Esophagus (tissue), 2 donors: ENCODE data around the gene MALRD1. TPM values are rescaled to one million over a fixed set of nuclear protein-coding genes. Genes with fewer than 3 reads are reported as not detected.

Source experiments
- H3K27ac ChIP-seq, 2 donors: one replicate each; pipeline ENCODE4 v1.5.1; 2013; ENCODE audit warnings: low read depth in 2 of 2, mild to moderate bottlenecking in 2 of 2, inconsistent platforms in 1 of 2, low read length in 1 of 2, moderate library complexity in 1 of 2
- H3K27me3 ChIP-seq, 2 donors: one replicate each; pipeline ENCODE4 v1.6.1; 2013; ENCODE audit warnings: low read length in 2 of 2, control low read depth in 1 of 2, mild to moderate bottlenecking in 1 of 2; ENCODE audit not compliant: insufficient read depth in 2 of 2, control insufficient read depth in 1 of 2
- H3K36me3 ChIP-seq, 2 donors: one replicate each; pipeline ENCODE4 v1.6.1; 2013; ENCODE audit warnings: low read length in 1 of 2; ENCODE audit not compliant: control insufficient read depth in 2 of 2, insufficient read depth in 2 of 2
- H3K4me1 ChIP-seq, 2 donors: one replicate each; pipeline ENCODE4 v1.6.1; 2013; ENCODE audit warnings: low read length in 1 of 2; ENCODE audit not compliant: control insufficient read depth in 2 of 2, insufficient read depth in 2 of 2
- H3K4me3 ChIP-seq, 2 donors: one replicate each; pipeline ENCODE4 v1.5.1; 2013; ENCODE audit warnings: low read length in 2 of 2, mild to moderate bottlenecking in 2 of 2, low read depth in 1 of 2, moderate library complexity in 1 of 2
- H3K9me3 ChIP-seq, 2 donors: one replicate each; pipeline ENCODE4 v1.6.1; 2013; ENCODE audit warnings: mild to moderate bottlenecking in 2 of 2, low read depth in 1 of 2, low read length in 1 of 2, moderate library complexity in 1 of 2; ENCODE audit not compliant: control insufficient read depth in 2 of 2, insufficient read depth in 1 of 2
- WGBS, 2 donors: extraction: QIAGEN DNeasy Blood & Tissue Kit; methylation state at CpG; one replicate each; pipeline ENCODE4 v1.1.7; 2013; 5-methylcytosine and 5-hydroxymethylcytosine counted together
- polyA plus RNA-seq, 2 donors: library from polyadenylated mRNA; stranded (reverse); fragments of 200-250 nt; gene quantifications; one replicate each; pipeline ENCODE4 v1.2.3, GENCODE V29; 2013
- donor health status: healthy with polysubstance abuse.
- donor health status: Bipolar disorder and iron deficiency.

Gene MALRD1
- polyA plus RNA-seq, 2 donors = 0.07 to 0.14 TPM

- 53 to 70% methylated on average over 1 of the region's 1 CpG for WGBS, 2 donors
- no peak overlapping the region for H3K27ac ChIP-seq
- H3K4me1 ChIP-seq = no peaks in the 10 kb centered on the region
- H3K36me3 ChIP-seq = no peaks in the 10 kb centered on the region
- H3K4me3 ChIP-seq = no peak overlapping the region
- no peaks in the 10 kb centered on the region for H3K27me3 ChIP-seq
- no peaks in the 10 kb centered on the region for H3K9me3 ChIP-seq
Measured at GRCh38 chr10:19651549-19651948, 602.9 kb downstream of the MALRD1 start.

- 38 to 47% methylated on average over 1 of the region's 1 CpG for WGBS, 2 donors
- H3K9me3 ChIP-seq = no peaks in the 10 kb centered on the region
- no peak overlapping the region for H3K4me3 ChIP-seq
- H3K27ac ChIP-seq = no peak overlapping the region
- H3K4me1 ChIP-seq = no peaks in the 10 kb centered on the region
- H3K27me3 ChIP-seq = no peaks in the 10 kb centered on the region
- H3K36me3 ChIP-seq = no peaks in the 10 kb centered on the region
Measured at GRCh38 chr10:19652750-19653149, 604.1 kb downstream of the MALRD1 start.

GRCh38 chr10:19653931-19654330, 605.3 kb downstream of the MALRD1 start:
- no peaks in the 10 kb centered on the region for H3K4me1 ChIP-seq
- H3K9me3 ChIP-seq = no peaks in the 10 kb centered on the region
- H3K36me3 ChIP-seq = no peaks in the 10 kb centered on the region
- no peaks in the 10 kb centered on the region for H3K27me3 ChIP-seq
- H3K27ac ChIP-seq = no peak overlapping the region
- WGBS, 2 donors = 45 to 62% methylated on average over 2 of the region's 2 CpGs
- H3K4me3 ChIP-seq = no peak overlapping the region

GRCh38 chr10:19654576-19654975, 606.0 kb downstream of the MALRD1 start:
- H3K36me3 ChIP-seq = no peaks in the 10 kb centered on the region
- H3K4me1 ChIP-seq = no peaks in the 10 kb centered on the region
- no peak overlapping the region for H3K27ac ChIP-seq
- no peaks in the 10 kb centered on the region for H3K27me3 ChIP-seq
- H3K9me3 ChIP-seq = no peaks in the 10 kb centered on the region
- H3K4me3 ChIP-seq = no peak overlapping the region
- 51 to 65% methylated on average over 3 of the region's 3 CpGs for WGBS, 2 donors

GRCh38 chr10:19656420-19657042, 607.9 kb downstream of the MALRD1 start:
- Histone ChIP-seq H3K4me1 (no peaks in the 10 kb centered on the region), H3K9me3 (no peaks in the 10 kb centered on the region), H3K27ac (no peak overlapping the region), H3K36me3 (no peaks in the 10 kb centered on the region), H3K4me3 (no peak overlapping the region), H3K27me3 (no peaks in the 10 kb centered on the region)
- WGBS, 2 donors = 93 to 97% methylated on average over 3 of the region's 3 CpGs

- Histone ChIP-seq H3K4me3 (no peak overlapping the region), H3K9me3 (no peaks in the 10 kb centered on the region), H3K27ac (no peak overlapping the region), H3K27me3 (no peaks in the 10 kb centered on the region), H3K4me1 (no peaks in the 10 kb centered on the region), H3K36me3 (no peaks in the 10 kb centered on the region)
- 47 to 62% methylated on average over 3 of the region's 3 CpGs for WGBS, 2 donors
Measured at GRCh38 chr10:19658131-19658530, 609.5 kb downstream of the MALRD1 start.

- no peaks in the 10 kb centered on the region for H3K27me3 ChIP-seq
- H3K9me3 ChIP-seq = no peaks in the 10 kb centered on the region
- 53 to 65% methylated on average over 5 of the region's 5 CpGs for WGBS, 2 donors
- H3K27ac ChIP-seq = no peak overlapping the region
- H3K36me3 ChIP-seq = no peaks in the 10 kb centered on the region
- H3K4me1 ChIP-seq = no peaks in the 10 kb centered on the region
- no peak overlapping the region for H3K4me3 ChIP-seq
Measured at GRCh38 chr10:19658622-19659233, 610.1 kb downstream of the MALRD1 start.

GRCh38 chr10:19659920-19660655, 611.5 kb downstream of the MALRD1 start:
- 80 to 81% methylated on average over 4 of the region's 4 CpGs for WGBS, 2 donors
- Histone ChIP-seq H3K36me3 (no peaks in the 10 kb centered on the region), H3K27me3 (no peaks in the 10 kb centered on the region), H3K4me3 (no peak overlapping the region), H3K27ac (no peak overlapping the region), H3K4me1 (no peaks in the 10 kb centered on the region), H3K9me3 (no peaks in the 10 kb centered on the region)

- H3K27ac ChIP-seq = no peak overlapping the region
- no peaks in the 10 kb centered on the region for H3K4me1 ChIP-seq
- no peak overlapping the region for H3K4me3 ChIP-seq
- H3K9me3 ChIP-seq = no peaks in the 10 kb centered on the region
- 59 to 97% methylated on average over 1 of the region's 1 CpG for WGBS, 2 donors
- no peaks in the 10 kb centered on the region for H3K36me3 ChIP-seq
- no peaks in the 10 kb centered on the region for H3K27me3 ChIP-seq
Measured at GRCh38 chr10:19663344-19663743, 614.7 kb downstream of the MALRD1 start.
